Neural progenitor cell (in vitro differentiated cells): Measurements from ENCODE around the gene PPM1N.

ENCODE experiments used
- CTCF ChIP-seq: fragments of 200-600 bp; sonication (generic); IDR thresholded peaks from 2 replicates; pipeline ENCODE4 v1.5.1; 2017; ENCODE audit warnings: antibody characterized with exemption, mild to moderate bottlenecking
- EZH2 ChIP-seq: fragments of 200-600 bp; sonication (generic); IDR thresholded peaks from 2 replicates; pipeline ENCODE4 v1.6.1; 2017; ENCODE audit warnings: antibody characterized with exemption, mild to moderate bottlenecking, moderate library complexity
- EZH2phosphoT487 ChIP-seq: fragments of 200-600 bp; sonication (generic); IDR thresholded peaks from 2 replicates; pipeline ENCODE4 v1.6.1; 2017; ENCODE audit warnings: antibody characterized with exemption

- TF ChIP-seq EZH2 (no peak), CTCF (no peak), EZH2phosphoT487 (no peak)
Observed at GRCh38 chr19:45477186-45477585, 21.1 kb upstream of the PPM1N start.
